Cardiac fibroblast (primary cell): ENCODE data around the gene MYOM3.
A peak's percentile ranks its signal among the peaks of the same experiment; 100 is the strongest.
"Not testable (repeated sequence)": the region's sequence is repeated elsewhere in the genome, so short reads cannot be mapped to it uniquely, and the experiment has no call there.

Source experiments
- DNase-seq, 2 donors: peaks; one replicate each; pipeline versions ENCODE4 v3.0.0 to v3.0.0-alpha.2; 2010; ENCODE audit warnings: low read depth in 2 of 2
- H3K4me3 ChIP-seq, 2 donors: replicated peaks in 1 of 2; 1 replicate in 1 of 2; 2 replicates in 1 of 2; pipeline ENCODE4 v1.5.1; 2011; ENCODE audit warnings: low read depth in 2 of 2, low read length in 2 of 2, mild to moderate bottlenecking in 2 of 2, moderate library complexity in 1 of 2
- TF ChIP-seq, protein P1 (sequence below): IDR thresholded peaks from one replicate; pipeline ENCODE4 v1.5.1; 2011; ENCODE audit warnings: low read depth, mild to moderate bottlenecking, low read length, inconsistent platforms

MYOM3 gene

DNA sequence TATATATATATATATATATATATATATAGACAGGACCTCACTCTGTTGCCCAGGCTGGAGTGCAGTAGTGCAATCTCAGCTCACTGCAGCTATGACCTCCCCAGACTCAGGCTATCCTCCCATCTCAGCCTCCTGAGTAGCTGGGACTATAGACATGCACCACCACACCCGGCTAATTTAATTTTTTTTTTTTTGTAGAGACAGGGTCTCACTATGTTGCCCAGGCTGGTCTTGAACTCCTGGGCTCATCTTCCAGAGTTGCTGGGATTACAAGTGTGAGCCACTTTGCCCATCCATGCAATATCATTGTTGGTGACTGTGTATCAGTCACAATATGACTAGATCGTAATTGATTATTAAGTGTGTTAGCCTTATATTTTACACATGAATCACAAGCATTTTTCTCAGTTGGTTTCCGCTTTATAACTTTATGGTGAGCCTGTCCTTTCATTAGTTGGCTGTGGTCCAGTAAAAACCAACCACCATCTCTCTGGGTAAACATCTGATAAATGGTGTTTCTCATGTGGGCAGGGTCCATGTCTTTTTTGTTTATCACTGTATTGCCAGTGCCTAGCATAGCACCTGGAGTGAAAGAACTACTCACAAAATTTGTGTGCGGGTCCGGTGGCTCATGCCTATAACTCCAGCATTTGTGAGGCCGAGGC lies 63.6 kb downstream of the MYOM3 start:
- TF ChIP-seq, protein P1, sequence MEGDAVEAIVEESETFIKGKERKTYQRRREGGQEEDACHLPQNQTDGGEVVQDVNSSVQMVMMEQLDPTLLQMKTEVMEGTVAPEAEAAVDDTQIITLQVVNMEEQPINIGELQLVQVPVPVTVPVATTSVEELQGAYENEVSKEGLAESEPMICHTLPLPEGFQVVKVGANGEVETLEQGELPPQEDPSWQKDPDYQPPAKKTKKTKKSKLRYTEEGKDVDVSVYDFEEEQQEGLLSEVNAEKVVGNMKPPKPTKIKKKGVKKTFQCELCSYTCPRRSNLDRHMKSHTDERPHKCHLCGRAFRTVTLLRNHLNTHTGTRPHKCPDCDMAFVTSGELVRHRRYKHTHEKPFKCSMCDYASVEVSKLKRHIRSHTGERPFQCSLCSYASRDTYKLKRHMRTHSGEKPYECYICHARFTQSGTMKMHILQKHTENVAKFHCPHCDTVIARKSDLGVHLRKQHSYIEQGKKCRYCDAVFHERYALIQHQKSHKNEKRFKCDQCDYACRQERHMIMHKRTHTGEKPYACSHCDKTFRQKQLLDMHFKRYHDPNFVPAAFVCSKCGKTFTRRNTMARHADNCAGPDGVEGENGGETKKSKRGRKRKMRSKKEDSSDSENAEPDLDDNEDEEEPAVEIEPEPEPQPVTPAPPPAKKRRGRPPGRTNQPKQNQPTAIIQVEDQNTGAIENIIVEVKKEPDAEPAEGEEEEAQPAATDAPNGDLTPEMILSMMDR = no peak
- no peak overlapping the region for H3K4me3 ChIP-seq
- peak in 1 of 2 donors; percentile 50 for DNase-seq

DNA sequence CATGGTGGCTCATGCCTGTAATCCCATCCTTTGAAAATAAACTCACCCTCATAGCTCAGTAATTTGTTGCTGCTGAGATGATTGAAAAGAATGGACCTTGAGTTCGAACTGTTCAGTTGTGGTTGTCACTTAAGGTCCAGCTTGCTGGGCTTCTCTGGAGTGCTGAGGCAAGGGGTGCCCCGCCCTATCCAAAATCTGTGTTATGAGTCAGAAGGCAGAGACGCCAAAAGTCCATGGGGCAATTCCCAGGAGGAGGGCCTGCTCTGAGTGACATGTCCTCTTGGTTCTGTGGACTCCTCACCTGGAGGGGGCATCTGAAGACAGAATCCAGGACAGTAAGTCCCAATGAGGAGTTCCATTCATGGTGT lies 64.8 kb downstream of the MYOM3 start:
- peak; percentile 73 to 78 for DNase-seq
- H3K4me3 ChIP-seq = no peak overlapping the region
- TF ChIP-seq, protein P1 = no peak

DNA sequence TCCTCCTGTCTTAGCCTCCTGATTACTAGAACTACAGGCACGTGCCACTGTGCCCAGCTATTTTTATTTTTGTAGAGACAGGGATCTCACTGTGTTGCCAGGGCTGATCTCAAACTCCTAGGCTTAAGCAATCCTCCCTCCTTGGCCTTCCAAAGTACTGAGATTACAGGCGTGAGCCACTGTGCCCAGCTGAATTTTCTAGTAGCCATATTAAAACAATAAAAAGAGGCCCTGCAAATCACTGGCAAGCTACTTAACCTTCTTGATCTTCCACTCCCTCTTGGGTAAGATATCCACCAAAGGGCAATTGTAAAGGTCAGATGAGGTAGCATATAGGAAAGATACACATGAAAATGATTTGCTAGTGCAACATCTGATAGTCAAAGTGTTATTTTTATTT lies 66.2 kb downstream of the MYOM3 start:
- H3K4me3 ChIP-seq = no peak overlapping the region
- peak; percentile 20 to 64 for DNase-seq
- TF ChIP-seq, protein P1 = no peak

DNA sequence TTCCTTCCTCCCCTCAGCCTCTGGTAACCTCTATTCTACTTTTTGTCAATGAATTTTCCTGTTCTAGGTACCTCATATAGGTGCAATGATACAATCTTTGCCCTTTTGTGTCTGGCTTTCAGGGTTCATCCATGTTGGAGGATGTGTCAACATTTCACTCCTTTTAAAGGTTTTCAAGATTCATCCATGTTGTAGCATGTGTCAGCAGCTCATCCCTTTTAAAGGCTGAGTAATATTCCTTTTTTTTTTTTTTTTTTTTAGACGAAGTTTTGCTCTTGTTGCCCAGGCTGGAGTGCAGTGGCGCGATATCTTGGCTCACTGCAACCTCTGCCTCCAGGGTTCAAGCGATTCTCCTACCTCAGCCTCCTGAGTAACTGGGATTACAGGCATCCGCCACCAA lies 67.3 kb downstream of the MYOM3 start:
- DNase-seq, H3K4me3 ChIP-seq: not testable (repeated sequence)

DNA sequence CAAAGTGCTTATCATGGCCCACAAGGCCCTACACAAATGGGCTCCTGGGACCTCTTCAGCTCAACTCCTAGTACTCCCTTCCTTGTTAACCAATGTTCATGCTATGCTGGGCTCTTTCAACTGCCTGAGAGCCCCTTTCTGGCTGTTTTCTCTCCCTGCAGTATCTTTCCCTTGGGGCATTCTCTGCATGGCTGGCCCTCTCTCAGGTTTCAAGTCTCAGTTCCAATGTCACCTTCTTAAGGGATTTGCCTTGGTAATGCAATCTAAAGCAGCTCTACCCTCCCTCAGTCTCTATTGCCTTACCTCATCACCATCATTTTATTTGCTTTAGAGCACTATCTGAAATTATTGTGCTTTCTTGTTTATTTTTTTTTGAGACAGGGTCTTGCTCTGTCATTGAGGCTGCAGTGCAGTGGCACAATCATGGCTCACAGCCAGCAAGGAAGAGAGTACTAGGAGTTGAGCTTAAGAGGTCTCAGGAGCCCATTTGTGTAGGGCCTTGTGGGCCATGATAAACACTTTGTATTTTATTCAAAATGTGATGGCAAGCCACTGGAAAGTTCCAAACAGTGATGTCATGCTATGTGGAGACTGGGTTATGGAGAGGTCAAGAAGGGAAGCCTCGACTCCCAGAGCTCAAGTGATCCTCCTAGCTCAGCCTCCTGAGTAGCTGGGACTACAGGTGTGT lies 68.4 kb downstream of the MYOM3 start:
- TF ChIP-seq, protein P1 = no peak
- no peak overlapping the region for H3K4me3 ChIP-seq
- DNase-seq = no peak

- TF ChIP-seq, protein P1 = no peak
- H3K4me3 ChIP-seq = no peak overlapping the region
- DNase-seq = no peak
Measured at GRCh38 chr1:24042315-24042714, 69.6 kb downstream of the MYOM3 start.

DNA sequence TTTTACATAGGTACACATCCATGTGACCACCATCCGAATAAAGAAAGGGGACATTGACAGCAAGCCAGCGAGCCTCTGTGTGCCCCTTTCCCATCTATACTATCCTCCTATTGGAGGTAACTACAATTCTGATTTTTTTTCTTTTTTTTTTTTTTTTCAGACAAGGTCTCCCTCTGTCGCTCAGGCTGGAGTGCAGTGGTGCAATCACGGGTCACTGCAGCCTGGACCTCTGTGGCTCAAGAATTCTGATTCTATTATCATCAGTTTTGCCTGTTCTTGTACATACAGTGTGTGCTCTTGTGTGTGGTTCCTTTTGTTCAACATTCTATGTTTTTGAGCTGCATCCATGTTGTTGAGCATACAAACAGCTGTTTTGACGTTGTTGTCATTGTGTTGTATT lies 75.8 kb downstream of the MYOM3 start:
- no peak for DNase-seq
- H3K4me3 ChIP-seq = no peak overlapping the region
- TF ChIP-seq, protein P1 = no peak
